GM18499 (cell line): Measurements from ENCODE around the gene WBP2NL.
A peak's percentile ranks its signal among the peaks of the same experiment; 100 is the strongest.
"Not testable (repeated sequence)": the region's sequence is repeated elsewhere in the genome, so short reads cannot be mapped to it uniquely, and the experiment has no call there.

Experiments
- ATAC-seq: cut with Tn5 transposase; IDR thresholded peaks from one replicate; pipeline ENCODE4 v1.9.1; 2021; ENCODE audit warnings: moderate number of reproducible peaks; ENCODE audit not compliant: insufficient read depth, unreplicated experiment

The WBP2NL gene

DNA sequence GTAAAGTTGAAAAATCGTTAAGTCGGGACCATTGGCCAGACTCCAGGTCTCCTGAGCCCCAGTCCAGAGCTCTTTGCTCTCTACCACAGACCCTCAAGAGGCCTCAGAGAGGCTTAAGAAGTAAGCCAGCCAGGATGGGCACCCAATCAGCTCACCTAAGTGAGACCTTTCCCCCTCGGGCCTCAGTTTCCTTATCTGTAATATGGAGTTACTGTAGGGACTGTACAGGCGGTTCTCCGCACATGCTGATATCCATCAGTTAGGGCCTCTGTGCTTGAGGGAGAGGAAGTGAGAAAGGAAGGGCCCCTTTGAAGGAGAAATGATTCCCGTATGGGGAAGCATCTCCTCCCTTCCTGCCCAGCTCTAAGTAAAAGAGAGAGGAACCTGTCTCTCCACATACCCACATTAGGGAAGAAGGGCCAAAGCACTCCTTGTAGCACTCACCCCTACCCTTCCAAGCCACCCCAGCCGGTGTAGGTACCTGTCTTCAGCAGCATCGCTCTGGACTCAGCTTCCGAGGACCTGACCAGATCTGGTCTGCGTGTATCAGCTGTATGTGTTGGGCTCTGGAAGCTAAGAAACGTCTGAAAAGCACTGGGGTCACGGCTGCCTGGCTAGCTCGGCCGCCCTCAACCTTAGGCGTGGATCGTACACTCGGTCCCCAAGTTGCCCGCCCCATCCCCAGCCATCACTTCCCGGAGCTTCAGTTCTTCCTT lies 71.4 kb downstream of the WBP2NL start:
- ATAC-seq: no peak

DNA sequence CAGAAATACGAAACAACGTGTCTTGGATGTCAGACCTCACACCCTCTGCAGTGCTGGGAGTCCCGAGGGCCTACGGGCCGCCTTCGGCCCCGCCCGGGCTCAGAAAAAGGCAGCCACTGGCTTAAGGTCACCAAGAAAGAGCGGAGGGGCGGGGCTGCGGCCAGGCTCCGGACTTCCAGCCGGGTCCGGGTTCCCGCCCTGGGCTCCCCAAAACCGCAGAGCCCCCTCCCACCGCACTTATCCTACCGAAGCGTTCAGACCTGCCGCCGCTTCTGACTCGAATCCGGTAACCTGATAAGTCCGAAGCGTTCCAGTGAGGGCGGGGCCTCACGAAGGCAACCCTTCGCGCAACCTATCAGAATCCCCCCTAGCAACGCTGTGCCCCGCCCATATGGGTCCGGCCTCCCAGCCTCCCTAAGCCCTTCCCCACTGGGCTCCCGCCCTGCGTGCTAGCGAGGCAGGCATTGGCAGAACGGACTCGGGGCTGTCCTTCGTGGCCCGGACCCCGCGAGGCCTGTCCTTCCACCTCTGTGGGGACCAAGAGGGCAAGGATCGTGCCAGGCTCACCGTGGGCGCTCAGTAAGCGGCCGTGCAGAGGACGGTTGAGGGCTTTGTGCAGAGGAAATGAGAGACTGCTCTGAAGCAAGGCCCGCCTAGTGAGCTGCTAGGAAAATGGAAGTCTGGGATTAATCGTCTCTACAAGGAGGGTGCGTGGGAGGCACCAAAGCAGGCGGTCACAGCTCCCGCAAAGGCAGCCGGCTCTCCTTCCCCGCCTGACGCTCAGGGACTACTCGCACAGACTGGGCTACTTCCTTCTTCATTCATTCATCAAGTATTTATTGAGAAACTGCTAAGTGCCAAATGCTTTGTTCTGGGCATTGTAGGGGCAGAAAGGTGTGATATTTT lies 72.2 kb downstream of the WBP2NL start, which contains the start of gene NAGA:
Gene NAGA, minus strand, starts transcription at position 296 of the 906 bp plus-strand sequence. CDS start 515 bp downstream, outside the sequence.
- ATAC-seq: peak; percentile 64

DNA sequence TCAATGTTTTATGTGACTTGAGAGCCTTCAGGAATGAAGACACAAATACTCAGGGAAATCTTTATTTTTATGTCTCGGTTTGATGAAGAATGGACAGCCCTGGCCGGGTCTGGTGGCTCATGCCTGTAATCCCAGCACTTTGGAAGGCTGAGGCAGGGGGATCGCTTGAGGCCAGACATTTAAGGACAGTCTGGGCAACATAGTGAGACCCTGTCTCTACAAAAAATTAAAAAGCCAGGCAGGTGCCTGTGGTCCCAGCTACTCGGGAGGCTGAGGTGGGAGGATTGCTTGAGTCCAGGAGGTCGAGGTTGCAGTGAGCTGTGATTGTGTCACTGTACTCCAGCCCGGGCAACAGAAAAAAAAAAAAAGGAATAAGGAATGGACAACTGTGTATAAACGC lies 72.9 kb downstream of the WBP2NL start:
- ATAC-seq: not testable (repeated sequence)

DNA sequence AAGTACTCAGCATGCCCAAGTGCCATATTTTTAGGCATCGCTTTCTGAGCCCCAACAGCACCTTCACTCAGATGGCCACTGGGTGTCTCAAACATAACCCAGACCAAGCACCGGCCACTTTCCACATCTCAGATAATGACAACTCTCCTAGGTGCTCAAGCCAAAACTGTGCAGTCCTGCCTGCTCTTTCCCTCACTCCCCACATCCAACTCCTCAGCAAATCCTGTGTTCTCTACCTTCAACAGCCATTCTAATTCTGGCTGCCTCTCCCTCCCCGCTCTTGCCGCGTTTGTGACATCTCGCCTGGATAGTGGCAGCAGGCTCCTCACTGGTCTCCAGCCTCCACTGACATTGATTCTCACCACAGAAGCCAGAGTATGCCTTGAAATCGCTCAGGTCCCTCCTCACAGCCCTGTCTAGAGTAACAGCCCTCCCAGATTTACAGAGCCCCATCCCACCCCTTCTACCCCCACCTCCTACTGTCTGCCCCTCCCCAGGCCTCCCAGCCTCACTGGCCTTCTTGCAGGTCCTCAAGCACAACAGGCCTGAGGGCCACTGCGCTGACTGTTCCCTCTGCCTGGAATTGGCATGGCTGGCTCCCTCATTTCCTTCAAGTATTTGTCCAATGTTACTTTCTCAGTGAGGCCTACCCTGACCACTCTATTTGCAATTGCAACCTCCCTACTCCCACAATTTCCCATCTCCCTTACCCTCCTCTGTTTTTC lies 74.2 kb downstream of the WBP2NL start:
- ATAC-seq: no peak

DNA sequence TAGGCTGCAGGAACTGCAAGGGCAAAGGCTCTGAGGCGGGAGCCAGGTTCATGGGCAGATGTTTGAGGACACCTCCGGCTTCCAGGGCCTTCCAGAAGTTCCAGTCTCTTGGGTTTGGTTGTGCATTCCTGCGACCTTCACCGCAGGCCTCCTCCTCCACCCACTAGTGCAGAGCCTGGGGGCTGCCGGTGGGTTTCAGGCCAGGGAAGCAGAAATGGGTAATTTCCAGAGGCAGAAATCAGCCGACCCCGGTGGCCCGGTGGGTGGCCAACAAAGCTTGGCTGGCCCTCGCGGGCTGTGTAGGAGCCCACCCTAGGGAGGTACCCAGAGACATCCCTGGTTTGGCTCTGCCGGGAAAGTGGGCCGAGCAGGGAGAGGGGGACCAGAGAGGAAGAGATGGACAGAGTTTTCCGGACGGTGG lies 75.0 kb downstream of the WBP2NL start:
- ATAC-seq: no peak

DNA sequence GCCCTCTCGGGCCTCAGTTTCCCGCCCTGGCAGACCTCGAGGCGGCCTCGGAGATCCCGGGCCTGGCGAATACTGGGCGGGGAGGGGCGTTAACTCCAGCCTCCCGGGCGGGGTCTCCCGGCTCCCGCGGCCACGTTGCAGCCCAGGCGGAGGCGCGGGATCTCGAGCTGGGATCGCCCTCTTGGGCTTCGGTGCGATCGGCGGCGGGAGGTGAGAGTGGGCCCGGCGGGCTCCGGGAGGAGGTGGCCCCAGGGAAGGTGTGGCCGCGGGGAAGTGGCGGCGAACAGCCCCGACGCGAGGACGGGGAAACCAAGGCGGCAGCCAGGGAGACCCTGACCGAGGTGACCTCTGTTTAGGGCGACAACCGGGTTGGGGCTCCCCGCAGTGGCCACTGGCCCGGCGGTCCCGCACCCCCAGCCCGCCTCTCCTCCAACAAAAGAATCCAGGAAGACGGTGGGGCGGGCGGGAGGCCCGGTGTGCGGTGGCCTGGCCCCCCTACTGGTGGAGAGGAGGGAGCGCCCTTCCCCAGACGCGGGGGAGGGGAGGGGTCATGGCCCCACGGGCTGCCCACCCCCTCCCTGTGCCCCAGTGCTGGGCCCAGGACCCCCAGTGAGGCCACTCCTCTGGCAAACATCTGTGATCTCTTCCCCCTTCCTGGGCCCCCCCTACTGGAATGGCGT lies 75.7 kb downstream of the WBP2NL start, which contains the start of gene PHETA2:
Gene PHETA2, plus strand, starts transcription at position 117 of the 680 bp plus-strand sequence. CDS start 3,046 bp downstream, outside the sequence.
- no peak for ATAC-seq

DNA sequence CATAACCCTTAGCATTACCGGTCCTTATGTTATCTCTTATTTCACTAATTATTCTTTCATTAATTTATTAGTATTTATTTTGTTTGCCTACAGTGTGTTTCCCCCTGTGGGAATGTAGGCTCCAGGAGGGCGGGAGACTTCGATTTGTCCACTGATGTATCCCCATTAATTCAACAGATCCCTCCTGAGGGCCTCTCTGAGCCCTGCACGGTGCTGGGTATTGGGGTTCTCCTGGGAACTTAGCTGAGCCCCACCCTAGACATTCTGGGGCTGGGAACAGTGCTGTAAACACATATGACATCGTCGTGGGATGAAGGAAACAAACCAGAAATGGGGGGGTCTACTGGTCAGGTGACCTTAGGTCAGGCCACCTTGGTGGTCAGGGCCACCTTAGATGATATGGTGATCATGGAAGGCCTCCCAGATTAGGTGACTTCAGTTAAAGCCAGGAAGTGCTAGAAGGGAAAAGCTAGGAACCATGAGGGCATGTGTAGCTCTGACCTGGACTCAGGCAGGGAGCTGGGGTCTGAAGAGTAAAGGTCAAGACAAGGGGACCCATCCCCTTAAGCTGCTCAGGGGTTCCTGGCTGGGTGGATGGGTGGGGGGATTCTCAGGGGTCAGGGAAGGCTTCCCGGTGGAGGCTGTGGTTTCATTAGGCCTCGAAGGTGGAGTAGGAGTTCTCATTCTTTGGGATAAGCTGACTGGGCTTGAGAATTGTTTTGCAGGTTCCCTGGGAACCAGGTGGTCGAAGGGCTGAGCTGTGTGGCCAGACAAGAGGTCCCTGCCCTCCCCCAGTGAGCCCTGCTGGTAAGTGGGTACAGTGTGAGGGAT lies 76.5 kb downstream of the WBP2NL start:
- ATAC-seq: no peak

DNA sequence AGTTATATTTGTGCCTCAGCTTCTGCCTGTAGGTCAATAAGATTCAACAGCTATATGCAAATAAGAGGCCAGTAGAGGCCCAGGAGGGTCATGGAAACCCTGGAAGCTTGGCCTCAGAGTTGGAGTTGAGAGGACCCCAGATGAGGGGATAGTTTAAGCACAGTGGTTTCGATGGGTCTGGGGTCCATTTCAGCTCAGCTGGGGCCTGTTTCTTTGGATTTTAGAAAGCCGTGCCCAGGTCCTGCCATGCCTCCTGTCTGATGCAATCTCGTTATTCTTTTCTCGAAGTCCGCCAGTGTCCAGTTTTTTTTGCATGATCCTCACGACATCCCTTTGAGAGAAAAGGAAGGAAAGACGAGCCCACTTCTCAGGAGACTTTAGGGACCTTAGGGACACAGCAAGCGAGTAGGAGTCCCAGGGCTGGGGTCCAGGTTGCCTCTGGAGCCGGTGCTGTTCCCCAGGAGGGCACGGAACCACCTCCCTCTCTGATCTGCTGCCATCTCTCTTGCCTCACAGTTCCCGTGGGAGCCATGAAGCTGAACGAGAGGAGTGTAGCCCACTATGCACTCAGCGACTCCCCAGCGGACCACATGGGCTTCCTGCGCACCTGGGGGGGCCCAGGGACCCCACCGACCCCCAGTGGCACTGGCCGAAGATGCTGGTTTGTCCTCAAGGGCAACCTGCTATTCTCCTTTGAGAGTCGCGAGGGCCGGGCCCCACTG lies 78.3 kb downstream of the WBP2NL start:
- ATAC-seq: no peak

DNA sequence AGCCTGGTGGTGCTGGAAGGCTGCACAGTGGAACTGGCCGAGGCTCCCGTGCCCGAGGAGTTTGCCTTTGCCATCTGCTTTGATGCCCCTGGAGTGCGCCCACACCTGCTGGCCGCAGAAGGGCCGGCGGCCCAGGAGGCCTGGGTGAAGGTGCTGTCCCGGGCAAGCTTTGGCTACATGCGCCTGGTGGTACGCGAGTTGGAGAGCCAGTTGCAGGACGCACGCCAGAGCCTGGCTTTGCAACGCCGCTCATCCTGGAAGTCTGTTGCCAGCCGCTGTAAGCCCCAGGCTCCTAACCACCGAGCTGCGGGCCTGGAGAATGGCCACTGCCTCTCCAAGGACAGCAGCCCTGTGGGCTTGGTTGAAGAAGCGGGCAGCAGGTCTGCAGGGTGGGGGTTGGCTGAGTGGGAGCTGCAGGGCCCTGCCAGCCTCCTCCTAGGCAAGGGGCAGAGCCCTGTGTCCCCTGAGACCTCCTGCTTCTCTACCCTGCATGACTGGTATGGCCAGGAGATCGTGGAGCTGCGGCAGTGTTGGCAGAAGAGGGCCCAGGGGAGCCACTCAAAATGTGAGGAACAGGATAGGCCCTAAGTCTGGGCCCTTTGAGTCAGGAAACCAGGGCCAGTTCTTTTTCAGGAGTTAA lies 79.0 kb downstream of the WBP2NL start:
- ATAC-seq: no peak
